Kidney epithelial cell (primary cell): ENCODE measurements around the gene CAMTA1. TPM values are rescaled to one million over a fixed set of nuclear protein-coding genes. Genes with fewer than 3 reads are reported as not detected.

Source experiments
- DNase-seq: peaks from one replicate; pipeline ENCODE4 v3.0.0-alpha.2; 2010; ENCODE audit warnings: low read depth
- H3K27me3 ChIP-seq: 2 replicates; pipeline ENCODE4 v1.6.0; 2011; ENCODE audit warnings: low read length; ENCODE audit not compliant: control insufficient read depth, insufficient read depth
- H3K36me3 ChIP-seq: 2 replicates; pipeline ENCODE4 v1.5.1; 2011; ENCODE audit warnings: low read length; ENCODE audit not compliant: control insufficient read depth, insufficient read depth
- H3K4me3 ChIP-seq: 2 replicates; pipeline ENCODE4 v1.5.1; 2011; ENCODE audit warnings: low read depth, mild to moderate bottlenecking, control low read depth, low read length
- CTCF ChIP-seq: IDR thresholded peaks from 2 replicates; pipeline ENCODE4 v1.5.1; 2011; ENCODE audit warnings: mild to moderate bottlenecking, moderate library complexity, low read length, control low read depth, inconsistent platforms; ENCODE audit not compliant: insufficient read depth, poor library complexity, severe bottlenecking
- total RNA-seq: library from RNA; depleted of rRNA; stranded (reverse); fragments of >200 nt; gene quantifications from 2 replicates; pipeline ENCODE4 v1.2.3, GENCODE V29; 2015

CAMTA1 gene
- total RNA-seq, 1 donor from 2014 or later: 76.5 TPM

DNA sequence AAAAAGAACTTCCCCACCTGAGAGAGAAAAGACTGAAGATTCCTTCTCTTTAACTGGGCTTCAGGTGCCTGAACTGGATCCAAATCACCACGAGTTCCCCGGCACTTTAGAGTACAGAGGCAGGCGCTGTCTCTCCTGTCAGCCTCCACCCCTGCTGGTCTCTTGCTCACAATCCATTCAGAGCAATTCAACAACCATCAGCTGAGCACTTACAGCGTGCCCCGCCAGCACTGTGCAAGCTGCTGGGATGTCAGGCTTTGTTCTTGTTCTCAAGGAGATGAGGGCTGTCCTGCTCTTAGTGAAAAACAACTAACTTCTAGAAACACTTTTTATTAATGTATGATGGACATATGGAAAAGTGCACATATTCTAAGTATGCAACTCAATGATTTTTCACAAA, 917.1 kb downstream of the CAMTA1 start:
- no peak for TF ChIP-seq CTCF
- H3K27me3 ChIP-seq: peaks cover 11% of the 10 kb centered on the region
- H3K36me3 ChIP-seq: no peaks in the 10 kb centered on the region
- H3K4me3 ChIP-seq: no peak overlapping the region
- no peak for DNase-seq

- H3K36me3 ChIP-seq: no peaks in the 10 kb centered on the region
- H3K27me3 ChIP-seq: peaks cover 11% of the 10 kb centered on the region
- TF ChIP-seq CTCF: no peak
- peak overlapping the region; percentile 36 for H3K4me3 ChIP-seq
- DNase-seq: no peak
These were observed 918.3 kb downstream of the CAMTA1 start for GRCh38 chr1:7703321-7704213.

DNA sequence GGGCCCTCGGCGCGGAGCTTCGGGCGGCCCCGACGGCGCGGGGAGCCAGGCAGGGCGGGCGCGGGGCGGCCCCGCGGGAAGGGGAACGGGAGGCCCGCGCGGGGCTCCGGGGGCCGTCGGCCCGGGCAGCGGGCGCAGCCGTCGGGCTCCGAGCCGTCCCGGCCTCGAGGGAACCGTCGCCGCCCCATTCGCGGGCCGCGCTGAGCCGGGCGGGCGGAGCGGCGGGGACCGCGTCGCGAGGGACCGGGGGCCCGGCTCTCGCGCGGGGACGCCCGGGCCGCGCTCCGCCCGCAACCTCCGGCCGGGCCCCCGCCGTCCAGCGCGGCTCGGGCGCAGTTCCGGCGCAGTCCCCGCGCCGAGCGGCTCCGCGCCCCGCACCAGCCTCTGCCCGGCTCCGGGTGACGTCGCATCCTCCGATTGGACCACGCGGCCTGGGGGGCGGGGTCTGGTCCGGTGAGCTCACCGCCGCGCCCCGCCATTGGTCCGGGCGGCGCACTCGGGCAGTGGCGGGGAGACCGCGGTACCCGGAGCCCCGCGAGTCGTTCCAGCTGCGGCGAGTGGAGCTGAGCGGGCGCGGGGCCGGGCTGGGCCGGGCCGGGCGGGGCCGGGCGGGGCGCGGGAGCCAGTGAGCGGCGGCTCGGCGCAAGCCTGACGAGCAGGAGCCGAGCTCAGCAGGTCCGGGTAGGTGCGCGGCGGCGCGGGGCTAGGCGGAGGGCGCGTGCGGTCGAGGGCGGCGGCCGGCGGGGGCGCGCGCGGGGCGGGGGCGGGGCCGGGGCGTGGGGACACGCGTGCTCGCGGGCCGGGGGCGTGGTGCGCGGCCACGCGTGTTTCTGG, 919.2 kb downstream of the CAMTA1 start:
- Histone ChIP-seq H3K27me3 (peaks cover 11% of the 10 kb centered on the region), H3K4me3 (peak overlapping the region; percentile 80), H3K36me3 (no peaks in the 10 kb centered on the region)
- TF ChIP-seq CTCF: no peak
- peak; percentile 54 for DNase-seq

- TF ChIP-seq CTCF: no peak
- Histone ChIP-seq H3K27me3 (peaks cover 11% of the 10 kb centered on the region), H3K36me3 (no peaks in the 10 kb centered on the region), H3K4me3 (peak overlapping the region; percentile 80)
- no peak for DNase-seq
These were observed 920.0 kb downstream of the CAMTA1 start for GRCh38 chr1:7705048-7705907.

DNA sequence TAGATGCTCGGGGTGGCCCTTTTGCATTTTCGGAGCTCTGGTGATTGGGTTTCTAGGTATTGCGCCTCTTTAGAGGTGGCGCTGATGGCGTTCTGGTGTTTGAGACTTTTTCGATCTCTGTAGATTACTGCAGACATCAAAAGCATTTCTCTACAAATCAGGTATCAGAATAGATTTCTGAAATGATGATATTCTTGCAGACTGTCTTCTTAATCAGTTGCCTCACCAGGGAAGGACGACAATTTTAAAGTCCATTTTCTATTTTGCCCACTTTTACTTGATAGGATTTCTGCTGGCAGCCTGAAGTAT, 920.6 kb downstream of the CAMTA1 start:
- no peak for DNase-seq
- no peaks in the 10 kb centered on the region for H3K36me3 ChIP-seq
- peaks cover 11% of the 10 kb centered on the region for H3K27me3 ChIP-seq
- TF ChIP-seq CTCF: no peak
- peak overlapping the region; percentile 80 for H3K4me3 ChIP-seq
